LNCaP clone FGC (cell line): ENCODE measurements around the gene MAST4.

ENCODE experiments used
- DNase-seq: peaks from one replicate; pipeline ENCODE4 v3.0.0-alpha.2; 2011; ENCODE audit warnings: low read depth
- H3K4me3 ChIP-seq: 2 replicates; pipeline ENCODE4 v1.5.1; 2011; ENCODE audit warnings: mild to moderate bottlenecking, low read depth, low read length, control low read depth
- TF ChIP-seq, protein P1 (sequence below): IDR thresholded peaks from 2 replicates; pipeline ENCODE4 v1.5.1; 2012; ENCODE audit warnings: mild to moderate bottlenecking; ENCODE audit not compliant: control insufficient read depth, insufficient read depth; ENCODE audit errors: extremely low read depth

Gene MAST4

GRCh38 chr5:67052034-67052433 is 455.8 kb downstream of the MAST4 start:
- TF ChIP-seq, protein P1, sequence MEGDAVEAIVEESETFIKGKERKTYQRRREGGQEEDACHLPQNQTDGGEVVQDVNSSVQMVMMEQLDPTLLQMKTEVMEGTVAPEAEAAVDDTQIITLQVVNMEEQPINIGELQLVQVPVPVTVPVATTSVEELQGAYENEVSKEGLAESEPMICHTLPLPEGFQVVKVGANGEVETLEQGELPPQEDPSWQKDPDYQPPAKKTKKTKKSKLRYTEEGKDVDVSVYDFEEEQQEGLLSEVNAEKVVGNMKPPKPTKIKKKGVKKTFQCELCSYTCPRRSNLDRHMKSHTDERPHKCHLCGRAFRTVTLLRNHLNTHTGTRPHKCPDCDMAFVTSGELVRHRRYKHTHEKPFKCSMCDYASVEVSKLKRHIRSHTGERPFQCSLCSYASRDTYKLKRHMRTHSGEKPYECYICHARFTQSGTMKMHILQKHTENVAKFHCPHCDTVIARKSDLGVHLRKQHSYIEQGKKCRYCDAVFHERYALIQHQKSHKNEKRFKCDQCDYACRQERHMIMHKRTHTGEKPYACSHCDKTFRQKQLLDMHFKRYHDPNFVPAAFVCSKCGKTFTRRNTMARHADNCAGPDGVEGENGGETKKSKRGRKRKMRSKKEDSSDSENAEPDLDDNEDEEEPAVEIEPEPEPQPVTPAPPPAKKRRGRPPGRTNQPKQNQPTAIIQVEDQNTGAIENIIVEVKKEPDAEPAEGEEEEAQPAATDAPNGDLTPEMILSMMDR, result no peak
- no peak overlapping the region for H3K4me3 ChIP-seq
- no peak for DNase-seq

DNA sequence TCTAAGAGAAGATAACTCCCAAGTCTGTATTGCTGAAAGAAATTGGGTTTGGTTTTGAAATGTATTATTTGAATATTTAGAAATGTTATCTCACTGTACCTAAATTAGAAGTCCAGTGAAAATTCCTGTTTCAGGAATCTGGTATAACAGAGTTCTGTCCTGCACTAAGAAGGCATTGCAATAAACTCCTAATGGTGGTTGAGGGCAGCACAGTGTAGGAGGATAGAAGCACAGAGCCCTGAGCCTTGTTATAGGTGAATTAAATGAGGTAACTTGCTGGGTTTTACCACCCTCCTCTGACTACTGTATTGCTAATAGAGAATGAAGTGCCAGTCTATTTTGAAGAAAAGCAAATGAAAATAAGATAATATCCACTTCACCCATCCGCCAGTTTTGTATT is 457.0 kb downstream of the MAST4 start:
- TF ChIP-seq, protein P1, result no peak
- DNase-seq, result no peak

DNA sequence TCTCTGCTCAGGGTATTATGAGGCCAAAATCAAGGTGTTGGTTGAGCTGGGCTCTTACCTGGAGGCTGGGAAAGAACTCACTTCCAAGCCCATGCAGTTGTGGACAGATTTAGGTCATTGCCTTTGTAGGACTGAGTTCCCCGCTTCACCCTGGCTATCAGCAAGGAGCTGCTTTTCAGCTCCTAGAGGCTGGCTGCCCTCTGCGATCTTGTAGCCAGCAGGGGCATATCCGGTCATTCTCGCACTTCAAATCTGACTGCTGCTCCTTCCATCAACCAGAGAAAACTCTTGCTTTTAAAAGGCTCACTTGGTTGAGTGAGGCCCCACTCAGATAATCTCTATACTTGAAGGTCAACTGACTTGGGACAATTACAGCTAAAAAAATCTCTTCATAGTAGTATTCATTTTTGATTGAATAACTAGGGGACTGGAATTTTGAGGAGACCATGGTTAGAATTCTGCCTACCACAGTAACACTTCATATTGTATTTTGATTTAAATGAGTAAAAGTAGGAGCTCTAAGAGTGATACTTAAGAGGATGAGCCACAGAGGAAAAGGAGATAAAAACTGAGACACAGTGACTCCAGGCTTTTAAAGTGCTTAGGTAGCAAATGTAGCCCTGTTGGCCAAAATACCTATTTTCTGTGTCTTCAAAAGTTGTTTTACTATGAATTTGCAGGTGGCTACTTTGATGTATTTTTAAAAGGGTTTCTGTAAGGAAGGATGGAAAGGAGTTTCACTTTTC is 463.0 kb downstream of the MAST4 start:
- no peak for DNase-seq
- TF ChIP-seq, protein P1, result no peak
- H3K4me3 ChIP-seq, result no peak overlapping the region

More for the DNA sequence above, 457.0 kb downstream of the MAST4 start:
- no peak overlapping the region for H3K4me3 ChIP-seq

- no peak overlapping the region for H3K4me3 ChIP-seq
- TF ChIP-seq, protein P1, result no peak
- DNase-seq, result no peak
These were observed 463.7 kb downstream of the MAST4 start for GRCh38 chr5:67059744-67060490.

GRCh38 chr5:67061511-67061910 is 465.3 kb downstream of the MAST4 start:
- no peak for DNase-seq
- TF ChIP-seq, protein P1, result no peak
- no peak overlapping the region for H3K4me3 ChIP-seq

GRCh38 chr5:67063055-67063454 is 466.9 kb downstream of the MAST4 start:
- TF ChIP-seq, protein P1, result no peak
- no peak for DNase-seq
- H3K4me3 ChIP-seq, result no peak overlapping the region

- TF ChIP-seq, protein P1, result no peak
- H3K4me3 ChIP-seq, result no peak overlapping the region
- DNase-seq, result no peak
These were observed 467.6 kb downstream of the MAST4 start for GRCh38 chr5:67063791-67064190.
